H9 (cell line): ENCODE results near the gene UBA1. TPM values are rescaled to one million over a fixed set of nuclear protein-coding genes. Genes with fewer than 3 reads are reported as not detected.
A peak's percentile ranks its signal among the peaks of the same experiment; 100 is the strongest.

Experiments used
- DNase-seq: peaks from one replicate; pipeline ENCODE4 v3.0.0-alpha.2; 2017
- H2AFZ ChIP-seq: one replicate; pipeline ENCODE4 v1.6.1; 2013; ENCODE audit warnings: mild to moderate bottlenecking, low read length, control low read depth, moderate library complexity
- H2AK5ac ChIP-seq: 2 replicates; pipeline ENCODE4 v1.6.1; 2013; ENCODE audit warnings: low read length, control low read depth, mixed read lengths; ENCODE audit not compliant: insufficient read length
- H2BK120ac ChIP-seq: one replicate; pipeline ENCODE4 v1.6.1; 2013; ENCODE audit warnings: low read depth, mild to moderate bottlenecking, low read length, control low read depth, inconsistent platforms; ENCODE audit not compliant: poor library complexity, severe bottlenecking
- H2BK12ac ChIP-seq: 2 replicates; pipeline ENCODE4 v1.6.1; 2013; ENCODE audit warnings: low read length, control low read depth, mixed read lengths, low read depth; ENCODE audit not compliant: insufficient read length
- H2BK15ac ChIP-seq: 2 replicates; pipeline ENCODE4 v1.6.1; 2013; ENCODE audit warnings: low read depth, low read length, control low read depth
- H2BK20ac ChIP-seq: one replicate; pipeline ENCODE4 v1.6.1; 2013; ENCODE audit warnings: low read depth, mild to moderate bottlenecking, low read length, control low read depth, inconsistent platforms; ENCODE audit not compliant: poor library complexity, severe bottlenecking
- H2BK5ac ChIP-seq: 2 replicates; pipeline ENCODE4 v1.6.1; 2013; ENCODE audit warnings: low read length, control low read depth, mixed read lengths; ENCODE audit not compliant: insufficient read length
- H3K14ac ChIP-seq: 2 replicates; pipeline ENCODE4 v1.6.1; 2013; ENCODE audit warnings: low read length, control low read depth; ENCODE audit not compliant: insufficient read depth
- H3K18ac ChIP-seq: 2 replicates; pipeline ENCODE4 v1.6.1; 2013; ENCODE audit warnings: low read depth, mild to moderate bottlenecking, mixed read lengths, low read length, control low read depth; ENCODE audit not compliant: insufficient read length
- H3K23ac ChIP-seq: 2 replicates; pipeline ENCODE4 v1.6.1; 2013; ENCODE audit warnings: low read length, control low read depth, mixed read lengths, low read depth; ENCODE audit not compliant: insufficient read length
- H3K23me2 ChIP-seq: 2 replicates; pipeline ENCODE4 v1.6.1; 2013; ENCODE audit warnings: low read depth, mild to moderate bottlenecking, mixed read lengths, low read length, control low read depth; ENCODE audit not compliant: insufficient read length, poor library complexity, severe bottlenecking
- H3K27ac ChIP-seq: 2 replicates; pipeline ENCODE4 v1.5.1; 2013; ENCODE audit warnings: low read length, control low read depth, mixed read lengths, low read depth; ENCODE audit not compliant: insufficient read length
- H3K27me3 ChIP-seq: 2 replicates; pipeline ENCODE4 v1.6.1; 2013; ENCODE audit warnings: low read length, control low read depth, inconsistent platforms; ENCODE audit not compliant: insufficient read depth
- H3K4ac ChIP-seq: 2 replicates; pipeline ENCODE4 v1.6.1; 2013; ENCODE audit warnings: low read depth, mild to moderate bottlenecking, control low read depth, inconsistent platforms, low read length, moderate library complexity
- H3K4me1 ChIP-seq: 2 replicates; pipeline ENCODE4 v1.6.1; 2013; ENCODE audit warnings: low read length, control low read depth, inconsistent platforms; ENCODE audit not compliant: insufficient read depth
- H3K4me2 ChIP-seq: 2 replicates; pipeline ENCODE4 v1.6.1; 2013; ENCODE audit warnings: low read length, control low read depth, mixed read lengths; ENCODE audit not compliant: insufficient read length, insufficient read depth
- H3K56ac ChIP-seq: 2 replicates; pipeline ENCODE4 v1.6.1; 2013; ENCODE audit warnings: low read depth, mild to moderate bottlenecking, mixed read lengths, low read length, control low read depth; ENCODE audit not compliant: insufficient read length
- H3K79me1 ChIP-seq: 2 replicates; pipeline ENCODE4 v1.6.1; 2013; ENCODE audit warnings: low read depth, mild to moderate bottlenecking, moderate library complexity, low read length, control low read depth, inconsistent platforms; ENCODE audit not compliant: insufficient read depth, poor library complexity, severe bottlenecking
- H3K79me2 ChIP-seq: 2 replicates; pipeline ENCODE4 v1.6.1; 2013; ENCODE audit warnings: low read length, control low read depth, inconsistent platforms; ENCODE audit not compliant: insufficient read depth
- H3K9ac ChIP-seq: 2 replicates; pipeline ENCODE4 v1.6.1; 2013; ENCODE audit warnings: low read length, control low read depth, mixed read lengths; ENCODE audit not compliant: insufficient read length; ENCODE audit errors: extremely low read depth
- H3K9me3 ChIP-seq: one replicate; pipeline ENCODE4 v1.6.1; 2013; ENCODE audit warnings: low read depth, low read length, inconsistent platforms; ENCODE audit not compliant: control insufficient read depth
- H3T11ph ChIP-seq: one replicate; pipeline ENCODE4 v1.6.1; 2013; ENCODE audit warnings: mild to moderate bottlenecking, low read length, control low read depth, inconsistent platforms
- H4K20me1 ChIP-seq: one replicate; pipeline ENCODE4 v1.6.1; 2013; ENCODE audit not compliant: control insufficient read depth, insufficient read length, insufficient read depth
- H4K5ac ChIP-seq: 2 replicates; pipeline ENCODE4 v1.6.1; 2013; ENCODE audit warnings: low read depth, mild to moderate bottlenecking, mixed read lengths, low read length, control low read depth; ENCODE audit not compliant: insufficient read length
- H4K8ac ChIP-seq: replicated peaks from 2 replicates; pipeline ENCODE4 v1.6.1; 2013; ENCODE audit warnings: low read length, control low read depth, mixed read lengths, low read depth; ENCODE audit not compliant: insufficient read length
- H4K91ac ChIP-seq: 2 replicates; pipeline ENCODE4 v1.6.1; 2013; ENCODE audit warnings: low read depth, mild to moderate bottlenecking, moderate library complexity, mixed read lengths, low read length, control low read depth; ENCODE audit not compliant: insufficient read length
- H3K27ac Mint-ChIP-seq, 3 experiments: 2 replicates in 2 of 3; 3 replicates in 1 of 3; pipeline ENCODE4 v1.8.0; 2020 to 2021; ENCODE audit warnings: mixed read lengths in 3 of 3, mild to moderate bottlenecking in 1 of 3, moderate library complexity in 1 of 3
- H3K27me3 Mint-ChIP-seq: 2 replicates; pipeline ENCODE4 v1.8.0; 2021; ENCODE audit warnings: low read depth, mild to moderate bottlenecking, moderate library complexity, mixed read lengths
- H3K36me3 Mint-ChIP-seq, 3 experiments: 2 replicates in 2 of 3; 3 replicates in 1 of 3; pipeline ENCODE4 v1.8.0; 2020 to 2021; ENCODE audit warnings: low read depth in 3 of 3, mixed read lengths in 3 of 3; ENCODE audit not compliant: insufficient read depth in 1 of 3
- H3K4me1 Mint-ChIP-seq, 2 experiments: 2 replicates each; pipeline ENCODE4 v1.8.0; 2020; ENCODE audit warnings: mixed read lengths in 2 of 2
- H3K4me3 Mint-ChIP-seq, 2 experiments: 2 replicates in 1 of 2; 3 replicates in 1 of 2; pipeline ENCODE4 v1.8.0; 2020 to 2021; ENCODE audit warnings: mild to moderate bottlenecking in 2 of 2, mixed read lengths in 2 of 2, moderate library complexity in 1 of 2
- H3K9me3 Mint-ChIP-seq, 2 experiments: 2 replicates in 1 of 2; 3 replicates in 1 of 2; pipeline ENCODE4 v1.8.0; 2020; ENCODE audit warnings: mild to moderate bottlenecking in 2 of 2, mixed read lengths in 2 of 2, moderate library complexity in 1 of 2
- CTCF ChIP-seq: fragments of 200-600 bp; sonication (generic); conservative IDR thresholded peaks from 3 replicates; pipeline ENCODE4 v1.8.0; 2021; ENCODE audit warnings: antibody characterized with exemption, mild to moderate bottlenecking
- WGBS: extraction: QIAGEN DNeasy Blood & Tissue Kit; methylation state at CpG from one replicate; pipeline ENCODE4 v1.1.7; 2013; ENCODE audit warnings: missing lambda C conversion rate, low lambda C conversion rate, mixed read lengths; ENCODE audit not compliant: insufficient read length; ENCODE audit errors: extremely low coverage; 5-methylcytosine and 5-hydroxymethylcytosine counted together
- total RNA-seq: library from RNA; stranded (reverse); gene quantifications from 2 replicates; pipeline ENCODE4 v1.2.1, GENCODE V29; 2021

Gene UBA1
- total RNA-seq, 1 experiment from 2014 or later: 427 TPM

GRCh38 chrX:47190445-47191269 is 3.0 kb upstream of the UBA1 start:
- peak overlapping the region; percentile 73 for H3K9ac ChIP-seq
- H3K27me3 ChIP-seq: no peaks in the 10 kb centered on the region
- H3K79me1 ChIP-seq: peaks cover 1% of the 10 kb centered on the region
- Mint-ChIP-seq H3K4me1 (peaks cover 16 to 25% of the 10 kb centered on the region in 2 experiments), H3K27me3 (peaks cover 1% of the 10 kb centered on the region), H3K9me3 (peaks cover 17 to 43% of the 10 kb centered on the region in 2 experiments), H3K36me3 (peaks cover 21 to 28% (median 25%) of the 10 kb centered on the region in 3 experiments), H3K27ac (peak overlapping the region; percentile 57 to 83 (median 77); a peak in 5 of 7 replicates), H3K4me3 (peak overlapping the region; percentile 82 to 95)
- peak; percentile 95 for DNase-seq
- no peak overlapping the region for H2BK5ac ChIP-seq
- H3K23ac ChIP-seq: no peak overlapping the region
- no peak overlapping the region for H2BK120ac ChIP-seq
- H4K20me1 ChIP-seq: no peaks in the 10 kb centered on the region
- H3K4ac ChIP-seq: no peak overlapping the region
- H4K5ac ChIP-seq: no peak overlapping the region
- H3K23me2 ChIP-seq: peaks cover 15% of the 10 kb centered on the region
- no peak overlapping the region for H2BK12ac ChIP-seq
- H3K14ac ChIP-seq: no peak overlapping the region
- no peak overlapping the region for H3K56ac ChIP-seq
- H3K4me2 ChIP-seq: peak overlapping the region; percentile 75
- no peaks in the 10 kb centered on the region for H3K9me3 ChIP-seq
- H3K27ac ChIP-seq: no peak overlapping the region
- H2BK15ac ChIP-seq: no peak overlapping the region
- peaks cover 15% of the 10 kb centered on the region; the same call in 1 of the 2 replicates for H3K79me2 ChIP-seq
- H4K91ac ChIP-seq: no peak overlapping the region
- no peak overlapping the region for H3T11ph ChIP-seq
- H3K18ac ChIP-seq: no peak overlapping the region
- H2AFZ ChIP-seq: no peak overlapping the region
- no CpG with 5 or more reads among the region's 40 CpGs for WGBS
- no peak overlapping the region for H4K8ac ChIP-seq
- no peak for TF ChIP-seq CTCF
- H2AK5ac ChIP-seq: no peak overlapping the region
- H3K4me1 ChIP-seq: peaks cover 4% of the 10 kb centered on the region; the same call in 1 of the 2 replicates
- H2BK20ac ChIP-seq: no peak overlapping the region
